Right renal pelvis (tissue), 4 donors: ENCODE data around the gene ZC3H12D. TPM values are rescaled to one million over a fixed set of nuclear protein-coding genes. Genes with fewer than 3 reads are reported as not detected.

Source experiments
- DNase-seq, 4 donors: peaks; one replicate each; pipeline ENCODE4 v3.0.0-alpha.2; 2013; ENCODE audit warnings: low read depth in 4 of 4, low spot score in 3 of 4, missing footprints in 1 of 4
- polyA plus RNA-seq, 4 donors: library from polyadenylated mRNA; unstranded; fragments of 120-200 nt; gene quantifications; one replicate each; pipeline ENCODE4 v1.2.1, GENCODE V29; 2013; ENCODE audit not compliant: insufficient read length in 4 of 4

Gene ZC3H12D
- polyA plus RNA-seq, 4 donors: 0.20 to 0.54 (median 0.39) TPM

DNA sequence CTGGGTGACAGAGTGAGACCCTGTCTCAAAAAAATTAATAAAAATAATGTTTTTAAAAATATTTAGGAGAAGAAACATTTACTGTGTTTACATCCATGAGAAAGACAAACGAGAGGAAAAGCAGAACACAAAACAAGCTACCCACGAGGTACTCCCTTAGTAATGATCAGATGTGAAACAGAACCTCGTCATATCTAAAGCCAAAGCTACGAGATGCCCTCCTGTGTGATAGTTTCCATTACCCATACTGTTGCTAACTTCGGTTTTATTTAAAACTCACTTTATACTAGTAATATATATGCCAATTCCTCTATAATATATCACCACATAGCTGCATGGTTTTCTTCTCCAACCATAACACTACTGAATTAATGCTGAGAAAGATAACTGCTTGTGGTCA, 63.7 kb downstream of the ZC3H12D start:
- no peak for DNase-seq

- DNase-seq: no peak
These were observed 65.0 kb downstream of the ZC3H12D start for GRCh38 chr6:149419696-149420404.

DNA sequence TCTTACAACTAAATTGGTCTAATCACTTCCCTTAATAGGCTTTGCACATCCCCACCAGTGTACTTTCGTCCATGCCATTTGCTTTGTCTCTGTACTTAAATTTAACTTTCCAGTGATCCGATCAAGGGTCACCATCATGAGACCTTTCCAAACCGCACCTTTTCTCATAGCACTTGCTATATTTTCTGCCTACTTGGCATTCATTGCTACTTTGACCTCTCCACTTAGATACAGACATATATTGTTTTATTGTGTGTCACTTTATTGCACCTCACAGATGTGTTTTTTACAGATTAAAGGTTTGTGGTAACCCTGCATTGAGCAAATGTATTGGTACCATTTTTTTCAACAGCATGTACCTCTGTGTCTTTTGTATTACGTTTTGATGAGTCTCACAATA, 70.0 kb downstream of the ZC3H12D start:
- DNase-seq: no peak

DNA sequence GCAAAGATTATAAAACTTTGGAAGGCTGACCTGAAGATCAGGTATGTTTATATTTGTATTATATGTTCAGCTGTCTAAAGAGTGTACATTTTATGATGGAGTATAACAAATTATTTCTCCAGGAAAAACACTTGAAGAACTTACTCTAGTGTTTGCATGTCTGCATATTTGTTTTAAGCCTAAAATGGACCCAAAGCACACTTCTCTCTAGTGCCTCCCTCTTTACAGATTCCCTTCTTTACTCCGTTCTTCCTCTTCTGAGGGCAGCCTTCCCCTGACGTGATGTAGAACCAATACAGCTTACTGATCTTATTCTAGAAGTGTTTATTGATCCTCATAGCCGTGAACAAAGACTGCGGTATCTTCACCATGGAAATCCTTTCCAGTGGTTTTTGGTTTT, 70.8 kb downstream of the ZC3H12D start:
- DNase-seq: no peak

DNA sequence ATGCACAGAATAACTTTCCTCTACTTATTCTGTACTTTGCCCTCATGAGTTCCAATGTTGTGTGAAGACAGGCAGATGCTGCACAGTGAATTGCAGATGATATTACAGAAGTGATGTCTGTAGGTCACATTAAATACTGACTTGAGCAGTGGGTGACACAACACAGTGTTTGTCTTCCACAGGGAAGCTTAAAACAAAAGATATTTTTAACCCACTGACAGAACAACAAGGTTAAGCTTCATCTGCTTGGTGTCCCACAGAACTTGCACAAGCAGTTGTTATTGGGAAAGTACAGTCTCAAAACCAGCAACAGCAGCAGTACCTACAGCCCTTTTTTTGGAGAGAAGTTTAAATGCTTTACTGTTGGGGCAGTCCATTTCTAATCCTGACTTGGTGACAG, 74.3 kb downstream of the ZC3H12D start:
- no peak for DNase-seq

GRCh38 chr6:149409617-149410016, 75.2 kb downstream of the ZC3H12D start:
- no peak for DNase-seq

DNA sequence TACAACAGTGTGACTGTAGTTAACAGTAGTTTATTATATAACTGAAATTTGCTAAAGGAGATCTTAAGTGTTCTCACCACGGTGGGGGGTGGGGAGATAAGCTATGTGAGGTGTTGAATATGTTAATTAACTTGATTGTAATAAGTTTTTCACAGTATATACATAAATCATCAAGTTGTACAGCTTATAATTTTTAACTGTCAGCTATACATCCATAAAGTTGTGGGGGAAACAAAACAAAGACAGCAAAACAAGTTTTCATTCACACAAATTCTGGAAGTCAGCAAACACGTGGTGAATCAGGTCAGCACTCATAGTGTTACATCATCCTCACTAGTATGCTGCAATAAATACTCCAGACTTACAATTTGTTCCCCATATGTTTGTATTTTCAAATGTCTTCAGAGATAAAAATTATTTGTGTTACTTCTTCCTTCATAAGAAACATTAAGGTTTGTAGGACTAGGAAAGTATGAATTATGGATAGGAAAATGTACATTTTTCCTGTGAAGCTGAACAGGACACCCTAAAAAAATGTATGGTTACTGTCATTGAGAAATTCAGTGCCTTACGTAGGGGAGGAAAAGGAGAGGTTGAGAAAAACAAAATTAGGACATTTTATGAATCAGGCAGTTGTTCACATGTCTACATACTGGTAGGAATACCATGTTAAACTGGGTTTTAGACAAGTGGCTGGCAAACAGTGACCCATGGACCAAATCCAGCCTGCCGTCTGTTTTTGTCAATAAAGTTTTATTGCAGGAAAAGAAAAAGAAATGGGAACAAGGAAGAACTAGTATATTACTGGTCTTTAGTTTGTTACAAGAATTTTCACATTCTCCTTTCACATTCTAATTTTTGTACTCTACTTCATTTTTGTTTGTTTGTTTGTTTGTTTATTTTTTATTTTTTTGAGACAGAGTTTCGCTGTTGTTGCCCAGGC, 78.7 kb downstream of the ZC3H12D start:
- DNase-seq: no peak

DNA sequence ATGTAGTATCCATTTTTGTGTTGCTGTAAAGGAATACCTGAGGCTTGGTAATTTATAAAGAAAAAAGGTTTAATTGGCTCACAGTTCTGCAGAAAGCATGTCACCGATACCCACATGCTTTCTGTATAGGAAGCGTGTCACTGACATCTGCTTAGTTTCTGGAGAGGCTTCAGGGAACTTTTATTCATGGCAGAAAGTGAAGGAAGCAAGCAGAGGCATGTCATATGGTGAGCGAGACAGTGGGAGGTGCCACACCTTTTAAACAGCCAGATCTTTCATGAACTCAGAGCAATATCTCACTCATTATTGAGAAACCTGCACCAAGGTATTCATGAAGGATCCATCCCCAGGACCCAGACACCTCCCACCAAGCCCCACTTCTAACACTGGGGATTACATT, 81.3 kb downstream of the ZC3H12D start:
- no peak for DNase-seq

- no peak for DNase-seq
These were observed 84.8 kb downstream of the ZC3H12D start, which contains the start of gene SUMO4 for GRCh38 chr6:149400050-149400449. Gene SUMO4 (plus strand): TSS chr6:149400262. CDS start chr6:149400392, 130 bp downstream.

DNA sequence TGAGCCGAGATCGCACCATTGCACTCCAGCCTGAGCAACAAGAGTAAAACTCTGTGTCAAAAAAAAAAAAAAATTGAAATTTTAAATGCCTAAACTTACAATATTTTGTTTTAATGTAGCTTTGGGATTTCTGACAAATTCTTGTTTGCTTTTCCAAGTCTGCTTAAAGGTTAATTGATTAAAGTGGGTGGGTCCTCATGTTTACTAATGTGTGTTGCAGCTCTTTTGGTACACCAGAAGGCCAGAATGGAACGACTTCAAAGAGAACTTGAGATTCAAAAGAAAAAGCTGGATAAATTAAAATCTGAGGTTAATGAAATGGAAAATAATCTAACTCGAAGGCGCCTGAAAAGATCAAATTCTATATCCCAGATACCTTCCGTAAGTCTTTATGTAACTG, 87.4 kb downstream of the ZC3H12D start:
- no peak for DNase-seq

Other genes starting within 250 kb of the ZC3H12D start
- gene TAB2, start 167.3 kb downstream of the ZC3H12D start, polyA plus RNA-seq: 100 to 1,000 TPM in 3 of 4 donors, 10 to 100 TPM in 1; 82.9 to 110 (median 104) TPM
- gene SUMO4, start 84.8 kb downstream of the ZC3H12D start, polyA plus RNA-seq: 1 to 10 TPM in 1 of 4 donors, under 1 TPM in 3; 0.46 to 1.0 (median 0.54) TPM
- gene PPIL4, start 61.0 kb upstream of the ZC3H12D start, polyA plus RNA-seq: 10 to 100 TPM; 53.8 to 66.2 (median 63.8) TPM
- gene GINM1, start 81.4 kb upstream of the ZC3H12D start, polyA plus RNA-seq: 100 to 1,000 TPM in 3 of 4 donors, 10 to 100 TPM in 1; 91.3 to 112 (median 108) TPM
- gene KATNA1, start 163.7 kb upstream of the ZC3H12D start, polyA plus RNA-seq: 10 to 100 TPM; 27.1 to 34.9 (median 30.9) TPM
- gene LATS1, start 233.1 kb upstream of the ZC3H12D start, polyA plus RNA-seq: 10 to 100 TPM; 28.4 to 36.6 (median 34.6) TPM